Common myeloid progenitor, CD34-positive (primary cell): ENCODE measurements around the gene TWIST2.
A peak's percentile ranks its signal among the peaks of the same experiment; 100 is the strongest.

Experiments
- CTCF ChIA-PET: fragments of 350-600 bp; sonication (Branson Sonifier 250); formaldehyde crosslinking; loops from one replicate; lab custom pipeline; 2021; ENCODE audit warnings: antibody characterized with exemption; lab: Charles Lee
- POLR2A ChIA-PET: fragments of 350-600 bp; sonication (Branson Sonifier 250); formaldehyde crosslinking; loops from one replicate; lab custom pipeline; 2021; ENCODE audit warnings: antibody characterized with exemption; lab: Charles Lee
- DNase-seq, 3 donors: peaks; one replicate each; pipeline versions ENCODE4 v3.0.0 to v3.0.0-alpha.2; 2013
- H3K27ac ChIP-seq, 2 experiments: 1 replicate in 1 of 2; 2 replicates in 1 of 2; pipeline ENCODE4 v1.7.0; 2013; ENCODE audit warnings: inconsistent platforms in 2 of 2, low read length in 2 of 2, mild to moderate bottlenecking in 2 of 2, low read depth in 1 of 2, moderate library complexity in 1 of 2; ENCODE audit not compliant: severe bottlenecking in 2 of 2, insufficient read depth in 1 of 2, poor library complexity in 1 of 2
- H3K27me3 ChIP-seq, 5 experiments: replicated peaks in 2 of 5; 1 replicate in 3 of 5; 2 replicates in 2 of 5; pipeline versions ENCODE4 v1.6.1 to v1.7.0; 2013; ENCODE audit warnings: low read length in 4 of 5, mild to moderate bottlenecking in 2 of 5, moderate library complexity in 2 of 5, inconsistent platforms in 1 of 5; ENCODE audit not compliant: insufficient read depth in 5 of 5, control insufficient read depth in 4 of 5
- H3K36me3 ChIP-seq, 4 experiments: 1 replicate in 2 of 4; 2 replicates in 2 of 4; pipeline versions ENCODE4 v1.6.1 to v1.7.0; 2013; ENCODE audit warnings: low read length in 3 of 4, control low read depth in 1 of 4, mild to moderate bottlenecking in 1 of 4; ENCODE audit not compliant: control insufficient read depth in 4 of 4, insufficient read depth in 4 of 4
- H3K4me1 ChIP-seq, 4 experiments: 1 replicate in 3 of 4; 2 replicates in 1 of 4; pipeline versions ENCODE4 v1.6.1 to v1.7.1; 2013; ENCODE audit warnings: low read length in 3 of 4, mild to moderate bottlenecking in 3 of 4, control low read depth in 1 of 4, inconsistent platforms in 1 of 4, moderate library complexity in 1 of 4; ENCODE audit not compliant: control insufficient read depth in 4 of 4, insufficient read depth in 4 of 4; ENCODE audit errors: control extremely low read depth in 1 of 4
- H3K4me3 ChIP-seq, 7 experiments: 1 replicate in 4 of 7; 2 replicates in 3 of 7; pipeline versions ENCODE4 v1.5.1 to v1.7.0; 2013; ENCODE audit warnings: mild to moderate bottlenecking in 7 of 7, low read length in 6 of 7, moderate library complexity in 6 of 7, inconsistent platforms in 2 of 7, low read depth in 2 of 7, control low read depth in 1 of 7; ENCODE audit not compliant: insufficient read depth in 4 of 7, control insufficient read depth in 1 of 7; ENCODE audit errors: extremely low read depth in 1 of 7
- H3K9me3 ChIP-seq, 5 experiments: 1 replicate in 4 of 5; 2 replicates in 1 of 5; pipeline versions ENCODE4 v1.6.1 to v1.7.1; 2013; ENCODE audit warnings: low read length in 4 of 5, mild to moderate bottlenecking in 2 of 5, inconsistent platforms in 1 of 5, low read depth in 1 of 5, moderate library complexity in 1 of 5; ENCODE audit not compliant: control insufficient read depth in 4 of 5, insufficient read depth in 2 of 5; ENCODE audit errors: control extremely low read depth in 1 of 5
- WGBS: methylation state at CpG from one replicate; pipeline ENCODE4 v1.1.5; 2013; ENCODE audit not compliant: insufficient coverage; 5-methylcytosine and 5-hydroxymethylcytosine counted together

Gene TWIST2

DNA sequence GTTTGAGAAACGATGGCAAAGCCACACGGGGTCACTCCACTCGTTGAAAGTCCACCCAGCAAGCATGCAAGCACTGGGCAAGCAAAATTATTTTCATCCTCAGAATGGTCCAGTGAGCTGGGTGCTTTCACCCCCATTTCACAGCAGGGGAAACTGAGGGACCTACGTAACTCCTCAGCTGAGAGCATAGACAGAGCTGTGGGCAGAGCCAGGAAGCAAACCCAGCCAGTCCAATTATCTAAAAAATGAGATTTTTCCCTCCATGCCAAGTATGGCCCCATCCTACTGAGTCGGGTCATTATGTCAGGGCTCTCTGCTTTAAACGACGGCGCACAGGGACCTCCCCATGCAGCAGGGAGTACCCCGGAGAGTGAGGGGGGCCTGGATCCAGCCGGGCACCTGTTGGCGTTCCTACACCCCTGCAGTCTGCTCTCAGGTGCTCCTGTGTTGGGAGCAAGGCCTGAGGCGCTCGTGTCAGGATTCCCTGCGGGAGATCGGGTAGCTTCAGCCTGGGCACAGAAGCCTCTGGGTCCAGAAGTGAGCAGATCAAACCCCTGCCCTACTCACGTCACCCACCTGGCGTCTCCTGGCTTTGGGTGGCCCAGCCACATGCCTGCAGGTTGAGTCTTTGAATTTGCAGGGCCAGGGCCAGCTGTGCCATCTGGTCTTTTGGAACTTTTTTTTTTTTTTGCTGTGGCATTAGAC, 17.3 kb downstream of the TWIST2 start:
- H3K4me3 ChIP-seq: no peak overlapping the region
- WGBS: 90% methylated on average over 15 of the region's 17 CpGs
- POLR2A ChIA-PET: no interaction called here
- no peaks in the 10 kb centered on the region for H3K36me3 ChIP-seq
- no peaks in the 10 kb centered on the region for H3K9me3 ChIP-seq
- no peak for DNase-seq
- CTCF ChIA-PET: no interaction called here
- no peak overlapping the region for H3K27ac ChIP-seq
- no peaks in the 10 kb centered on the region for H3K4me1 ChIP-seq
- H3K27me3 ChIP-seq: peaks cover 0 to 37% (median 6%) of the 10 kb centered on the region in 5 experiments

DNA sequence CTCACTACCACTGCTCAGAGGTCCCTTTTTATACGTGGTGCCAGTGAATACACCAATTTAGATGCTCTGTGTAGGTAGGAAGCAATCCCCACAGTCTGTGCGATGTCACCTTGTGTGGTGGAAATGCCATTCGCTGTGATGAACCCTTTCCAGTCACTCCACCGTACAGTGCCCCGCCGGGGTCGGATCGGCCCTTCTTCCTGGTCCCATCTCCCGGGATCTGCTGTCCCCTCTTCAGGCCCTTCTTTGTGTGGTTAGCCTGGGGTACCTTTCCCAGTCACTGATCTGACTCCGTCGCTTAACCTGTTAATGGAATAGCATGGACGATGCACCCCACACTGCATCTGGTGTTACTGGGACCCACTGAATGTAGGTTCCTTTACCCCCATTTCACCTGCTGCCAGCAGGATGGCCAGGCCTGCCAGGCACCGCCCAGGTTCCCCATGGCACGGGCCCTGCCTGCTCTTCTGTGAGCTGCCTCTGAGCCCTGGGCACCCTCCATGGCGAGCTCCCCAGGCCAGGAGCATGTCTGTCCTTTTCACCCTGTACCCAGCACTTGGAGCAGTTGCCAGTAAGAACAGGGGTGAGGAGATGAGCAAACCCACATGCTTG, 18.0 kb downstream of the TWIST2 start:
- Histone ChIP-seq H3K4me1 (no peaks in the 10 kb centered on the region), H3K4me3 (no peak overlapping the region), H3K36me3 (no peaks in the 10 kb centered on the region), H3K9me3 (no peaks in the 10 kb centered on the region), H3K27ac (no peak overlapping the region), H3K27me3 (peaks cover 0 to 31% (median 6%) of the 10 kb centered on the region in 5 experiments)
- 97% methylated on average over 14 of the region's 15 CpGs for WGBS
- ChIA-PET POLR2A (no interaction called here), CTCF (interaction anchor here (0.5 kb wide), 1 partner anchor 81 kb away, joined by 3 read pairs; no protein-coding TSS in a partner anchor)
- DNase-seq: no peak

DNA sequence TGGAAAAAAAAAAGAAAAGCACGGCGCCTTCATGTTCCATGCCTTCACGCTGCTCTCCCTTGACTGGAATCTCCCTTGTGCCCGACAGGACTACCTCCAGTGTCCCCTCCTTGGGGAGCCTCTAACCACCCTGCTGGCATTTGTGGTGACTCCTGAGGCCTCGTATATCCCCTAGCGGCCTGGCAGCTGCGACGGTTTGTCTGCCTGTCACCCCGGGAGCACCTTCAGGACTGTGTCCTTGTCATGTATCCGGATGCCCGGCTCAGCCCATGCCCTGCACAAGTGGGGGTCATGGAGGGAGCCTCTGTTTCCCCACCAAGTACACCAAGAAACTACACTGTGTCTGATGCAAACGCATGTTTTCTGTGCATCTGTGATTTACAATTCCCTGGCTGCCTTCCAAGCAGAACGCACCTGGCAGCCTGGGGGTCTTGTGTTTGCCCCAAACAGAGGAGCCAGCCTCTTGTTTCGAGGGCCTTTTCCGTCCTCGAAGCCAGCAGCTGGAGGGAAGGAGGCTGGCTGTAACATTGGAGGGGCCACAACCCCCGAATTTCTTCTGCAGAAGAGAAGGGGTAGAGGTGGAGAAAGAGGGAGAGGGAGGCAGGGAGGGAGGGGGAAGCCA, 18.9 kb downstream of the TWIST2 start:
- Histone ChIP-seq H3K27ac (no peak overlapping the region), H3K4me1 (no peaks in the 10 kb centered on the region)

DNA sequence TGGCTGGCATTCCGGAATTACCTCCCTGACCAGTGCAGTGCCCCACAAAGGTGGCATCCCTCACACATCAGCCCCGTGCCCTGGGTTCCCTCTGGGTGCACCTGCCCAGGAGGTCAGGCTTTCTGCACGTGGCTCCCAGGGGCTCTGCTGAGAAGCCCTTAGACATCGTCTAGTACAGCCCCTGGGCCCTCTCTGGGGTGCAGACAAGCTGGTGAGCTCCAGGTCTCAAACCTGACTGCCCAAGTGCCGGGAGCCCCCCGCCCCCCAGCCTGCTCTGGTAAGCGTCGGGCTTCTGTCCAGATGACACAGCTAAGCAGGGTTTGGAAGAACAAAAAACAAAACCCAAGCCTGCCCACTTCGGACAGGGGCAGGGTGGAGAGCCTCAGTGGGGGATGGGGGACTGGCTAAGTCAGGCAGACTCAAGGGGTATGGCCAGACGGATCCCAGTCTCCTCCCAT, 20.2 kb downstream of the TWIST2 start:
- H3K4me3 ChIP-seq: no peak overlapping the region
- H3K27me3 ChIP-seq: peaks cover 0 to 19% (median 4%) of the 10 kb centered on the region in 5 experiments
- ChIA-PET POLR2A (no interaction called here), CTCF (no interaction called here)
- 81% methylated on average over 9 of the region's 10 CpGs for WGBS
- no peaks in the 10 kb centered on the region for H3K9me3 ChIP-seq
- H3K27ac ChIP-seq: no peak overlapping the region
- H3K36me3 ChIP-seq: no peaks in the 10 kb centered on the region
- no peak for DNase-seq
- no peaks in the 10 kb centered on the region for H3K4me1 ChIP-seq

More for the DNA sequence above, 18.9 kb downstream of the TWIST2 start:
- H3K27me3 ChIP-seq: peaks cover 0 to 23% (median 6%) of the 10 kb centered on the region in 5 experiments
- DNase-seq: no peak
- H3K9me3 ChIP-seq: no peaks in the 10 kb centered on the region
- H3K4me3 ChIP-seq: no peak overlapping the region
- no peaks in the 10 kb centered on the region for H3K36me3 ChIP-seq
- ChIA-PET CTCF (no interaction called here), POLR2A (no interaction called here)
- 76% methylated on average over 11 of the region's 17 CpGs for WGBS

DNA sequence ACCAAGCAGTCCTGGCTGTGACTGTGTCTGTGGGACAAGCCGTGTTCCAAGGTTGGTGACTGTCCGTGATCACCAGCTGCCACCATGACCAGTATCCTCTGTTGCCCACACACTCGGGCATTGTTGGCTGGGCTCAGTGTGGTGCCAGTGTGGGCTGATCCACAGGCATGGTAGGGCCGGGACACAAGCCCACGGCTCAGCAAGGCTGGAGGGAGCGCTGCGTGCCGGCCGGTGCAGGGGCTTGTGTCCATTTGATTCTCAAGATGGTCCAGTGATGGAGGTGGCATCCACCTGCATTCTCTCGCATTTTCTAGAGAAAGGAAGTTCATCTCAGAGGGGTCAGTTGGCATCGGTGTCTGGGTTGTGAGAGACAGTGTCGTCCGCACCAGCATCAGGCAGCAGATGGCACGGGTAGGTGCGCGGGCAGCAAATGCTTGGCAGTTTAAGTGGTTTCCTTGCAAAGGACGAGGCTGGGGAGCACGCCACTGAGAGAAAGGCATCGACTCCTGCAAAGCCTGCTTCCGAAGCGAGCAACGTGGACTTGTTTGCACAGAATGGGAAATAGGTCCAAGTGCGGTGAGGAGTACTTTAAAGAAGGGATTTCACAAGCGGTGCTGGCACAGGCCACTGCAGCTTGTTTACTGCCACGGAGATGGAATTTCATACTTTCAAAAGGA, 20.9 kb downstream of the TWIST2 start:
- WGBS: 90% methylated on average over 25 of the region's 25 CpGs

DNA sequence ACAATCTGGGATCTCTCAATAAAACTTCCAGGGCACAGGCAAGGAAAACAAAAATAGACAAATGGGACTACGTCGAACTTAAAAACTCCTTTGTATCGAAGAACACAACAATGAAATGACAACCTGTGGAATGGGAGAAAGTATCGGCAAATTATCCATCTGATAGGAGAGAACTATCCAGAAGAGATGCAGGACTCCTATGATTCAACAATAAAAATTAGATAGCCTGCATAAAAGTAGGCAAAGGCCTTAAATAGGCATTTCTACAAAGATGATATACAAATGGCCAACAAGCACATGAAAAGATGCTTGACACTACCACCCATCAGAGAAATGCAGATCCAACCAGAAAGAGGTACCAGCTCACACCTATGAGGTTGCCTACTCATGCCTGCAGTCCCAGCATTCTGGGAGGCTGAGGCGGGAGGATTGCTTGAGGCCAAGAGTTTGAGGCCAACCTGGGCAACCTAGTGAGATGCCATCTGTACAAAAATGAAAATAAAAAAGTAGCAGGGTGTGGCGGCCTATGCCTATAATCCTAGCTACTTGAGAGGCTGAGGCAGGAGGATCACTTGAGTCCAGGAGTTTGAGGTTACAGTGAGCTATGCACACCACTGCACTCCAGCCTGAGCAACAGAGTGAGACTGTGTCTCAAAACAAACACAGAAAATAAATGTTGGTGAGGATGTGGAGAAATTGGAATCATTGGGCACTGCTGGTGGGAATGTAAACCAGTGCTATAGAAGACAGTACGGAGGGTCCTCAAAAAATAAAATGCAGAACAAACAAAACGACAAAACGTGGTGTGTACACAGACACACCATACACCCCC, 21.6 kb downstream of the TWIST2 start:
- Histone ChIP-seq H3K4me1 (no peaks in the 10 kb centered on the region), H3K36me3 (no peaks in the 10 kb centered on the region), H3K27ac (no peak overlapping the region), H3K9me3 (no peaks in the 10 kb centered on the region), H3K4me3 (no peak overlapping the region), H3K27me3 (peaks cover 0 to 17% (median 0%) of the 10 kb centered on the region in 5 experiments)
- POLR2A ChIA-PET: no interaction called here
- CTCF ChIA-PET: no interaction called here
- DNase-seq: peak; percentile 4 to 47 (median 30)
- 96% methylated on average over 6 of the region's 9 CpGs for whole genome bisulfite sequencing

More for the DNA sequence above, 20.9 kb downstream of the TWIST2 start:
- Histone ChIP-seq H3K9me3 (no peaks in the 10 kb centered on the region), H3K4me3 (no peak overlapping the region), H3K36me3 (no peaks in the 10 kb centered on the region), H3K27me3 (peaks cover 0 to 19% (median 3%) of the 10 kb centered on the region in 5 experiments), H3K4me1 (no peaks in the 10 kb centered on the region), H3K27ac (no peak overlapping the region)
- CTCF ChIA-PET: no interaction called here
- DNase-seq: no peak
- POLR2A ChIA-PET: no interaction called here
